Islet precursor cell (in vitro differentiated cells): ENCODE results near the gene SETD3.

Experiments used
- DNase-seq: peaks from one replicate; pipeline ENCODE4 v3.0.0-alpha.2; 2018

Gene SETD3

DNA sequence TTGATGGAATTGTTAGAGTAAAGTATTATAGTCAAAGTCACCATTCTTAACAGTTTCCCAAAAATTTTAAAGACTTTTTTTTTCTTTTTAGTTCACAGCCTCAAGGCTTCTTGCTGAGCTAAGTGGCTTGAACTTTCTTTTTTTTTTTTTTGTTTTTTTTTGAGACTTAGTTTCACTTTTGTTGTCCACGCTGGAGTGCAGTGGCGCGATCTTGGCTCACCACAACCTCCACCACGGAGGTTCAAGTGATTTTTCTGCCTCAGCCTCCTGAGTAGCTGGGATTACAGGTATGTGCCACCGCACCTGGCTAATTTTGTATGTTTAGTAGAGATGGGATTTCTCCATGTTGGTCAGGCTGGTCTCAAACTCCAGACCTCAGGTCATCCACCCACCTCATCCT lies 92.8 kb downstream of the SETD3 start:
- no peak for DNase-seq

DNA sequence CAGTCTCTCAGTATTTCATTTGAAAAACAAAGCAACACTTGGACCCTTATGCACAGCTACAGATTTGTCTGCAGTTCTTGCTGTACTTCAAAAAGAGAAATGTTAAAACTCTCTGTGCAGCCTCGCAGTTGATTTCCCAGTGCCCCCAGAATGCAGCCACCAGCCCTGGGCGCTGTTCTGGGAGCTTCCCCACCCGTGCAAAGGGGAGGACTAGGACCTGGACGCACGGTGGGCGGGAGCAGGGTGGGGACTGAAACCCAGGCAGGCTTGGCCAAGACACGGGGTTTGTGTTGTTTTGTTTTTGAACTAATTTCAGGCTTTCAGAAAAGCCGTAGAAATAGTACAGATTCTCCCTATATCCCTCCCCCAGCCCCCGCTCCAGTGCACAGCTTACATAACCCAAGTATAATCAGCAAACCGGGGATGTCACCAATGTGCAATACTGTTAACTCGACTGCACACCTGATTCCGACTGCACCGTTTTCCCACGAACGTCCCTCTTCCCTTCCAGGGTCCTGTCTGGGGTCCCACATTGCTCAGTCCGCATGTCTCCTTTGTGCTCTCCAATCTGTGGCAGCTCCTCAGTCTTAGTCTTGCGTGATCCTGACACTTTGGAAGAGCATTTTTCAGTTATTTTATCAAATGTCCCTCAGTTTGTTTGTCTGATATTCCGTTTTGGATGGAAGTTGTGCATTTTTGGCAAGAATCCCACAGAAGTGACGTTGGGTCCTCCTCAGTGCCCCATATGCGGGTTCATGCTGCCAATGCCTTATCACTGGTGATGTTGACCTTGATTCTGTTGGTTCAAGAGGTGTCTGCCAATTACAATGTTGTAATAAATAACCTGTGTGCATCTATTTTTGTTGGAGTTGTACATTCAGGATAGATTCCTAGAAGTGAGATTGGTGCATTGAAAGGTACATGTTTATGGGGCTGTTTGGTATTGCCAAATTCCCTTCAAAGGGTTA lies 95.9 kb downstream of the SETD3 start:
- no peak for DNase-seq

DNA sequence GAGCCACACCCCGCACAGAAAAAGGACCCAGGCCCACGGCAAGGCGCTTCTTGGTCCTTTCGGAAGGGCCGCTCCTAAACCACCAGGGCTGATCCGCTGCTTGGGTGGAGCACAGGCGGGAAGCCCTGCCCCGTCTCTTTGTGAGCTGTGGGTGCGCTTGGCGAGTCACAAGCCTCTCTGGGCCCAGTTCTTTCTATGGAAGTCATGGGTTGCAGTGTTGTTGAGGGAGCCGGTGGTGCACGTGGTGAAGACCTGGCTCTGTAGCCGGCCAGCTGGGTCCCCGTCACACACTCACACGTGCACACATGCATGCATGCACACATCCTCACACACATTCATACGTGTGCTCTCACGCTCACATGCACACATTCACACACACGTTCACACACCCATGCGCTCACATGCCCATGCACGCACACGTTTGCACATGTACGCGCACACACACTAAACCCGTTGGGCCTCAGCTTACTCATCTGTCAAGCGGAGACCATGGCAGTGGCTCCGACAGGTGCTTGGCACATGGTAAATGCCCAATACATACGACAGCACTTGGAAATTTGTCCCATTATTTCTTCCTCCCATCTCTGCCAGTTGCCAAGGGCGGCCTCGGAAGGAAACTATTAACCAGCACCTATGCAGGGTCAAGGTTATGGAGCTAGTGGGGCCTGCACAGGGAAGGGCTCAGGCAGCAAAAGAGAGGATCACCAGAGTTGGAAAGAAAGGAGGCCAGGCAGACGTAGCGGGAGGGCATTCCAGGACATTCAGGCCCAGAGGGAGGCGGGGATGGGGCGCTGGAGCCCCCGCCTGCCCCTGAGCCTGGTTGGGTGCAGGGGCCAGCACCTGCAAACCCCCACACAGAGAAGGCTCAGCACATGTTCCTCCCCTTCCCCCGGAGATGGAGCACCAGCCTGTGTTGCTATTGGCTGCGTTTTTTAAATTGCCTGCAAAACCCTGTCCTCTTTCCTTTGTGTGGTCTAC lies 96.9 kb downstream of the SETD3 start:
- DNase-seq = no peak

- no peak for DNase-seq
Measured at GRCh38 chr14:99382781-99383471, 97.7 kb downstream of the SETD3 start.

DNA sequence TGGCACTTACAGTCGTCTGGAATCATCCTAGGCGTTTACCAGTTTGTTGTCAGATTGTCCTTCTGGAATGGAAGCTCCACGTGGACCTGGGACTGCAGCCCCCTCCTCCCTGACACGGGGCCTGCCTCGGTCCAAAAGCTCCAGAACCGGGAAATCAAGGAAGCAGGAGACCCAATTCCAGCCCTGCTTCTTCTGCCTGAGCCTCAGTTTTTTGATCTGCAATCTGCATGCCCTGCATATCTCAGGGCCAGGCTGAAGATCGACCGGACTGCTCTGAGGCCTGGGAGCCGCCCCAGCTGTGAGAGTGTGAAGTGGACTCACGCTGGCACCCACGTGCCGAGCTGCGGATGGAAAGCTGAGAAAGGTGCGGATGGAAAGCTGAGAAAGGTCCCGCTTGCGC lies 98.6 kb downstream of the SETD3 start:
- DNase-seq = no peak

- no peak for DNase-seq
Measured at GRCh38 chr14:99381688-99382060, 99.0 kb downstream of the SETD3 start.

- DNase-seq = no peak
Measured at GRCh38 chr14:99380991-99381687, 99.5 kb downstream of the SETD3 start.

DNA sequence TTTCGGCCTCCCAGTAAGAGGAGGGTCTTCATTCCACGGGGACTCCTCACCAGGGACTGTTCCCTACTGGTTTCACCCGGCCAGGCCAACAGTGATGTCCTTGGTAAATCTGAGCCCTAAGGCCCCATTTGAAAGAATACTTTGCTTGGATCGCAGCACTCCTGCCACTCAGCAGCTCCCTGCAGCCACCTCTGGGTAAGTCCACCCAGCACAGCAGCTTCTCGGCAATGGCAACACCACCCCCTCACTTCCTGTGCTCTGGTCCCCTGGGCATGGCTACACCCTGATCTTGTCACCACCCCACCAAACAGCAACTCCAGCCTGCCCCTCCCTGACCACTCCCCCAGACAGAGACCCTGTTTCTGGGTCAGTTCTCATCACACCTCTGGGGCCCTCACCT lies 100.3 kb downstream of the SETD3 start:
- DNase-seq = no peak

- peak; percentile 78 for DNase-seq
Measured at GRCh38 chr14:99378782-99379214, 101.9 kb downstream of the SETD3 start.

- no peak for DNase-seq
Measured at GRCh38 chr14:99377951-99378350, 102.7 kb downstream of the SETD3 start.

DNA sequence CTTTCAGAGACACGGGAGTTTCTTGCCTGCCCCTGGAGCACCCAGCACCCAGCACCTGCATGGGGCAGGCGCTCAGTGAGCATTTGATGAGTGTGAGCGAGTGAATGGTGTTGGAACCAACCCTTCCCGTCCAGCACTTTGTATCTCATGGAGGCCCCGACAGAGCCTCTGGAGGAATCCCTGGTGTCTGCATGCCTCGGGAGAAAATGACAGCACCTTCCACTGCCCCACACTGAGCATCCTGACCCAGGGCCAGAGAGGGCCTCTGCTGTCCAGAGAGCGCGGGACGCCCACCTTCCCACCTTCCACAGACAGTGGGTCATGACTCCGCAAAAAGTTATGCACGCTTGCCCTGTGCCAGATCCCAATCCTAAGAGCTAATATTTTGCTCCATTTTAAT lies 105.7 kb downstream of the SETD3 start:
- DNase-seq = peak; percentile 57

DNA sequence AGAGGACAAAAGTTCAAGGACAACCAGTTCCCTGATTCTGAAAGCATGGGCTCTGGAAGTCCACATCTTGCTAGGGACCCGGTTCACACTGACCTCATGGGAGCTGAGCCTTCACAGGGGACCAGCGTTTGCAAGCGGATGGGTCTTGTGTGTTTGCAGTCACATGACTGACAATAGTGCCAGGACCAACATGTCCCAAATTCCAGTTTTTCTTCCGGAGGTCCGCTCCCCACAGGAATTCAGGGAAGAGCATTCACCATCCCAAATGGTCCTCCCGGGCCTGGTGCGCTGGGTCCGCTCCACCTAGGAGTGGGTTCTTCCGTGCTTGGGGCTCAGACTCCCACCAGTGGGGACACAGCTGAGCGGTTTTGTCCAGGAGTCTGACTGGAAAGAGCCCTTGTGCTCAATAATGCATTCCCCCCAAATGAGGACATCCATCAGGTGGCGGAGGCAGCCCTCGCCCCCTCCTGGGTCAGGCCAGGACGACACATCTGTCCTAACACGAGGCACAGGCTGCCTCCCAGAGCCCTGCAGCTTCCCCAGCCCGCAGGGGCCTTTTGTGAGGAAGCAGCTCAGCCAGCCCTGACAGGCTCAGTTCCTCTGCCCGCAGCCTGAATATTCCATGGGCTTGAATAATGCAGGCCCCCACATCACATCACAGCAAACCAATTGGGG lies 116.9 kb downstream of the SETD3 start:
- DNase-seq = no peak

DNA sequence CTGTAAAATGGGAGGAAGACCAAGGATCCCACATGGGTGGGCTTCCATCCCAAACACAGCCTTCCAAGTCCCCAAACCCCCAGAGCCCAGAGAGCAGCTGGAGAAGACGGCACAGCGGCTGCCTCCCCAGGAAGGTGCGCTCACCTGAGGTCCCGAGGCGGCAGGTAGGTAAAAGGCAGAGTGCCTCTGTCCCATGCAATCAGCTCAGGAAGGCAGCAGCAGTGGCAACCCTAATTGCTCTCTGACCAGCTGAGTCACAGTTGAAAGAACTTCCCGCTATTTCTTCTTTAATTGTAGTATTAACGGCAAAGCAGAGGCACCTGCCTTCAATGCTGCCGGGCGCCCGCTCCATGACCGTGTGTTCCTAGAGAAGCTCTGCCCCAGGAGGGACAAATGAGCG lies 117.6 kb downstream of the SETD3 start:
- DNase-seq = peak; percentile 59

DNA sequence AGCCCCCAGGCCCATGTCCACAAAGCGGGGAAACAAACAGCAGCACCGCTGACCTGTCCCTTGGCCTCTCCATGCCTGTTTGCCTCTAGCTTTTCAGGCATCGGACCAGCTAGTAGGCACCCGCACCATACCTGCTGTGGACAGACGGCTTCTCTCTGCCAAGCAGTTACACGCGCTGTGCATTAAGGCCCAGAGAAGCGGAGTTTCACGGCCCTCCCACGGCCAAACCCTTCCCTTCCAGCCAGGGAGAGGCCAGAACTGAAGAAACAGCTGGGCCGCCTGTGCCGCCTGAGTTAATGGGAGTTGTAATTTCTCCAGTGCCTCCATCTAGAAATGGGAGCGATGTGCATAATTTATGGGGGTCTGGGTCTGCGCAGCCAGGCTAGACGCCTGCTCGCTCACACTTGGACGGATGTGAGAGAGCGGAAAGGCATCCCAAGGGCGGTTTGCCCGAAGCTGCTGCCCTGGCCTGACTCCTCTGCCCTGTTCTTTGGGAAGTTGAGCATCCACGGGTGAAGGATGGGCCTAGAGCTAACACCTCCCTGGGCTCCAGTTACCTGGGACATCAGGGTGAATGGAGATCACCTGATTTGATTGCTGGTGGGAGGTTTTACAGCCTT lies 119.0 kb downstream of the SETD3 start:
- DNase-seq = peak; percentile 55

DNA sequence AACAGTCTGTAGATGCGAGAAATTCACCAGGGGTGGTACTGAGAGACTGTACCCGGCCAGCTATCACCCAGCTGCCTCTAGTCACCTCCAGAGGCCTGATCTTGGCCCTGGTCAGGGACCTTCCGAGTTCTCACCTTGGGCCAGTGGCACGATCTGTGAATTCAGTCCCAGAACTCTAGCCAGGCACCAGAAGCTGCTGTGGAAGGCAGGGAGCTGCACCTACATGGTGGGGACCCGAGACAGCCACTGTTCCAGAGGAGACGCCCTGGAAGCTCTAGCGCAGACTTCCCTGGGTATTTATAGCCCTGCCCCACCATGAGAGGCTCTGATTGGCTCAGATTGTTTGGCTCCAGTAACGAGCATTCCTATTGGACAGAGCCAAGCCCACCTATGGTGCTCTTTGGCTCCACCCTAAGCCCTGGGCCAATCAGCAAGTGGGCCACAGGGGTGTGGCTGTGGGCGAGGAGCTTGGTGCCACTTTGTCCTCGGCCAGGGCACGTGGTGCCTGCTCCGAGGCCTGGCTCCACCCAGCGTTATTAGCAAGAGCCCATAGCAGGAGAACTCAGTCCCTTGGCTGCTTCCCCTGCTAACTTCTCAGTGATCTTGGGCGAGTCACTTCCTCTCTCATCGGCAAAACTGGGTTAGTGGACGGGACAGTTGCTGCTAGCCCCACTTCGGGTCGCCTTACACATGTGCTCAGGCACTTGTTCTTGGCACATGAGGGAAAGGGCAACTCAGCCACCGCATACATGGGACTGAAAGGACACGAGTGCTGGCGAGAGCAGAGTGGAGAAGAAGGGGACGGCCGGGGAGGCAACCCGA lies 119.7 kb downstream of the SETD3 start:
- peak; percentile 51 for DNase-seq

DNA sequence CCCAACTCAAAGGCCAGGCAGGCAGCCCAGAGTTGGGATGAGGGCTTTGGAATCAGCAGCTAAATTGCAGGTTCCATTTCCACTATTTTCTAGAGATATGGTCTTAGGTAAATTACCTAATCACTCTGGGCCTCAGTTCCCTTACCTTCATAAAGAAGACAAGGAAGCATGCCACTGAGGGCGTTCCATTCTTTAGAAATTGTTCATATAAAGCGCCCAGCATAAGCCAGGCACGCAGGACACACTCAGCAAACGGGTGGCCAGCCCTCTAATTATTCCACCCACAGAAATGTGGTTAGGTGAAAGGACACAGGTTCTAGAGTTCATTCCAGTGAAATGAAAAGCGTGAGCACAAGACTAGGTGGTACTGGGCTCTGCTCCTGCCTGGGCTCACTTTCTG lies 120.8 kb downstream of the SETD3 start:
- no peak for DNase-seq

- no peak for DNase-seq
Measured at GRCh38 chr14:99357916-99358390, 122.7 kb downstream of the SETD3 start.

DNA sequence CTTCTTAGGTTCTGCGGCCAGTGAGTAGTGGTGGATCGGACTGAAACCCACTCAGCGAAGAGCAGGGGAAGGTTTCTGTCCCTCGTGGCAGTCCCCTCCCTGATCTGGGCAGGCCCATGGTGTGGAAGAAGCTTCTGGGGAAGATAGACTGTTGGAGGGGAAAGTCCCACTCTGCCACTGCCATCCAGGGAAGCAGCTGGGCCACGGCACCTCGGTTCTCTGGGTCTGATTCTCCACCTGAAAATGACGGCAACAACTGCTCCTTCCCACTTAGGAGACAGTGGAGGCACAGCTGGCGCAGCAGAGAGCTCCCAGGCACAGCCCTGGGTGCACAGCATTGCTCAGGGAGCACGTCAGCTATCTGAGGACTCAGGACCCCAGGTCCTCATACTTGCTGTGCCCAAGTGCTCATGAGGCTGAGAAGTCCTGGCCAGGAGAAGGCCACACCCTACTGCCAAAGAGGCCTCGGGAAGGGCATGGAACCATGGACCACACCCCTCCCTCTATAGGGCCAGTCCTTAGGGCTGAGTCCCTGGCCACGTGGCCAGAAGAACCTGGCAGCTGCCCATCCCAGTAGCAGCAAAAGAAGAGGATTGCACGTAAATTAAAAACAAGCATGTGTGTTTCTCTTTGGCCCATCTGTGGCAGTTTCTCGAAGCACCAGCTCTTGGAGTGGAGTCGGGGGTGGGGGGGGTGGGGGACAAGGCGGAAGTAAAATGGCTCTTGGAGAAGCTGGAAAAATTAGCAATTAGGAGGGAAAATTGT lies 123.3 kb downstream of the SETD3 start:
- no peak for DNase-seq

GRCh38 chr14:99356031-99356608 lies 124.5 kb downstream of the SETD3 start:
- no peak for DNase-seq
